ENCODE data around the gene FAM221A.
"Not testable (repeated sequence)": the region's sequence is repeated elsewhere in the genome, so short reads cannot be mapped to it uniquely, and the experiment has no call there.

The FAM221A gene

GRCh38 chr7:23721456-23721855, 41.5 kb downstream of the FAM221A start:
- CTCF ChIA-PET, result no interaction called here
- DNase-seq (ENCODE audit: extremely low spot score), result no peak
- no peak for TF ChIP-seq NFRKB (IDR thresholded peaks at IDR 0.05)
- no peak for TF ChIP-seq CTBP1 (IDR thresholded peaks at IDR 0.05; ENCODE audit: borderline replicate concordance)
- no peak for TF ChIP-seq ARNT (IDR thresholded peaks at IDR 0.05)
- POLR2A ChIA-PET, result no interaction called here

- CTCF ChIA-PET; DNase-seq (ENCODE audit: extremely low spot score); POLR2A ChIA-PET: not testable (repeated sequence)
These were observed 42.7 kb downstream of the FAM221A start for GRCh38 chr7:23722587-23723216.

- POLR2A ChIA-PET; CTCF ChIA-PET; DNase-seq (ENCODE audit: extremely low spot score): not testable (repeated sequence)
These were observed 44.1 kb downstream of the FAM221A start for GRCh38 chr7:23724113-23724512.

DNA sequence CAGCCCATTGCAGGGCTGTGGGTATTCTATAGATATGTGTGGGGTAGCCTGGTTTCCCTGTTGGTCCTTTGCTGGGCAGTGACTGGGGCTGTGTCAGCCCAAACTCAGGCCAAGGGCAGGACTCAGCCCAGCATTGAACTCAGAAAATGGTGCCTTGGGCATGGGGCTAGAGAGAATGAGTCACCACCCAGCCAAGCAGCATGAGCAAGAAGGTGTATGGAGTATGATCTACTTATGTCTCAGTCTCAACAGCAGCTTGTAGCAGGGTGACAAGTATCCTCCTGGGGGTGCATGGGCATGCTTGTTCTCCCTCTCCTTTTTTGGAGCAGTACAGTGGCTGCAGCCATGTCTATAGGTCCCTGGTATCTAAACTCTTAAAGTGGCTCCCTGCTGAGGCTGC, 62.1 kb downstream of the FAM221A start:
- DNase-seq (ENCODE audit: extremely low spot score), result no peak
- ChIA-PET CTCF (no interaction called here), POLR2A (no interaction called here)
- TF ChIP-seq FOXK2 (IDR thresholded peaks at IDR 0.05) (no peak), ARNT (IDR thresholded peaks at IDR 0.05) (no peak), NFRKB (IDR thresholded peaks at IDR 0.05) (no peak), ZNF384 (IDR thresholded peaks at IDR 0.05) (no peak), L3MBTL2 (conservative IDR thresholded peaks at IDR 0.05) (no peak), BHLHE40 (IDR thresholded peaks at IDR 0.05; ENCODE audit: borderline replicate concordance) (no peak), TARDBP (IDR thresholded peaks at IDR 0.05) (no peak), LEF1 (IDR thresholded peaks at IDR 0.05; ENCODE audit: borderline replicate concordance) (no peak), CTBP1 (IDR thresholded peaks at IDR 0.05; ENCODE audit: borderline replicate concordance) (no peak), FOXM1 (IDR thresholded peaks at IDR 0.05; ENCODE audit: borderline replicate concordance) (no peak), PKNOX1 (IDR thresholded peaks at IDR 0.05) (no peak), ELF4 (IDR thresholded peaks at IDR 0.05) (no peak), HDGF (IDR thresholded peaks at IDR 0.05; ENCODE audit: borderline replicate concordance) (no peak), FOXA1 (IDR thresholded peaks at IDR 0.05) (no peak)

DNA sequence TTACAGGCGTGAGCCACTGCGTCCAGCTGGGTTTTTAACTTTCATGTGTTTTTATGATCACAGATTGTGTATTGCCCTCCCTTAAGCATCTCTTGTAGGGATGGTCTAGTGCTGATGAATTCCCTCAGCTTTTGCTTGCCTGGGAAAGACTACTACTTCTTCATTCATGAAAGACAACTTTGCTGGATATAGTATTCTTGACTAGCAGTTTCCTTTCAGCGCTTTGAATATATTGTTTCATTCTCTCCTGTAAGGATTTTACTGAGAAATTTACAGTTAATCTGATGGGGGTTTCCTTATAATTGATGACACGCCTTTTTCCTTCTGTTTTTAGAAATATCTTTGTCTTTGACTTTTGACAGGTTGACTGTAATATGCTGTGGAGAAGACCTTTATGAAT, 63.2 kb downstream of the FAM221A start:
- CTCF ChIA-PET, result no interaction called here
- POLR2A ChIA-PET, result no interaction called here
- no peak for DNase-seq (ENCODE audit: extremely low spot score)
- TF ChIP-seq FOXK2 (IDR thresholded peaks at IDR 0.05) (no peak), HDGF (IDR thresholded peaks at IDR 0.05; ENCODE audit: borderline replicate concordance) (no peak), TARDBP (IDR thresholded peaks at IDR 0.05) (no peak), SP1 (IDR thresholded peaks at IDR 0.05) (no peak), FOXM1 (IDR thresholded peaks at IDR 0.05; ENCODE audit: borderline replicate concordance) (no peak), SUZ12 (IDR thresholded peaks at IDR 0.05) (no peak), NFRKB (IDR thresholded peaks at IDR 0.05) (no peak), FOXA1 (IDR thresholded peaks at IDR 0.05) (no peak), ARNT (IDR thresholded peaks at IDR 0.05) (no peak), CTBP1 (IDR thresholded peaks at IDR 0.05; ENCODE audit: borderline replicate concordance) (no peak), PKNOX1 (IDR thresholded peaks at IDR 0.05) (no peak), ZNF384 (IDR thresholded peaks at IDR 0.05) (no peak), BHLHE40 (IDR thresholded peaks at IDR 0.05; ENCODE audit: borderline replicate concordance) (no peak)

DNA sequence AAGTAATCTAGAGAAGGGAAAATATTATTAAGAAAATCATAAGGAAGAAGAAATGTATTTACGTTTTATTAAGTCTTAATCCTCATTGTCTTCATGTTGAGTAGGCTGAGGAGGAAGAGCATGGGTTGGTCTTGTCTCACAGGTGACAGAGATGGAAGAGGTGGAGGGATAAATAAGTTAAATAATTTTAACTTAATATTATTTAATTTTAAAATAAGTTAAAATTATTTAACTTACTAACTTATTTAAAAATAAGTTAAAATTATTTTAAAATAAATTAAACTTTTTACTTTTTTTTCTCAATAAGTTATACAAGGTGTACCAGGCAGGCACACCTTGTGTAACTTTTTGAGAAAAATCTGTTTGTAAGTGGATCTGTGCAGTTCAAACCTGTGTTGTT, 66.6 kb downstream of the FAM221A start:
- TF ChIP-seq SUZ12 (IDR thresholded peaks at IDR 0.05) (no peak), HDGF (IDR thresholded peaks at IDR 0.05; ENCODE audit: borderline replicate concordance) (no peak), ARNT (IDR thresholded peaks at IDR 0.05) (no peak), CTBP1 (IDR thresholded peaks at IDR 0.05; ENCODE audit: borderline replicate concordance) (no peak), L3MBTL2 (conservative IDR thresholded peaks at IDR 0.05) (no peak), ZNF384 (IDR thresholded peaks at IDR 0.05) (no peak), PKNOX1 (IDR thresholded peaks at IDR 0.05) (no peak), SP1 (IDR thresholded peaks at IDR 0.05) (no peak)
- ChIA-PET CTCF (no interaction called here), POLR2A (no interaction called here)
- DNase-seq (ENCODE audit: extremely low spot score), result no peak

GRCh38 chr7:23751852-23752251, 71.9 kb downstream of the FAM221A start:
- ChIA-PET POLR2A (no interaction called here), CTCF (no interaction called here)
- TF ChIP-seq FOXK2 (IDR thresholded peaks at IDR 0.05), result no peak
- no peak for TF ChIP-seq CTBP1 (IDR thresholded peaks at IDR 0.05; ENCODE audit: borderline replicate concordance)
- no peak for TF ChIP-seq ARNT (IDR thresholded peaks at IDR 0.05)
- no peak for DNase-seq (ENCODE audit: extremely low spot score)
